HFFc6 (cell line): ENCODE data around the gene RNASEH2A. TPM values are rescaled to one million over a fixed set of nuclear protein-coding genes. Genes with fewer than 3 reads are reported as not detected.

Experiments used
- DNase-seq: peaks from one replicate; pipeline ENCODE4 v3.0.0-alpha.2; 2018
- H3K27ac Mint-ChIP-seq: 2 replicates; pipeline ENCODE4 v1.8.0; 2020; ENCODE audit warnings: mild to moderate bottlenecking, mixed read lengths
- H3K27me3 Mint-ChIP-seq: 2 replicates; pipeline ENCODE4 v1.8.0; 2021; ENCODE audit warnings: mild to moderate bottlenecking, moderate library complexity, mixed read lengths; ENCODE audit not compliant: insufficient read depth
- H3K36me3 Mint-ChIP-seq: 2 replicates; pipeline ENCODE4 v1.8.0; 2021; ENCODE audit warnings: low read depth, mixed read lengths
- H3K4me1 Mint-ChIP-seq: 2 replicates; pipeline ENCODE4 v1.8.0; 2020; ENCODE audit warnings: low read depth, mixed read lengths
- H3K4me3 Mint-ChIP-seq: 2 replicates; pipeline ENCODE4 v1.8.0; 2020; ENCODE audit warnings: mild to moderate bottlenecking, moderate library complexity, mixed read lengths
- H3K9me3 Mint-ChIP-seq: 2 replicates; pipeline ENCODE4 v1.8.0; 2020; ENCODE audit warnings: mild to moderate bottlenecking, mixed read lengths
- CTCF ChIP-seq: fragments of 200-600 bp; sonication (generic); IDR thresholded peaks from 2 replicates; pipeline ENCODE4 v1.5.0; 2021; ENCODE audit warnings: antibody characterized with exemption, mild to moderate bottlenecking
- microRNA-seq: library from miRNA; unstranded; fragments of <30 nt; microRNA quantifications from one replicate; pipeline ENCODE4, GENCODE V29; 2019
- total RNA-seq, 6 experiments: library from RNA; stranded (reverse); fragmentation: NEBNext Ultra II Directional; extraction: Animal tissue kit (Norgen Biotek cat#: 25700); gene quantifications; 2 replicates in 1 of 6; 3 replicates in 5 of 6; pipeline ENCODE4 v1.2.3, GENCODE V29; 2021

Gene RNASEH2A
- total RNA-seq, 6 experiments from 2014 or later: 17.9 to 43.2 (median 37.7) TPM

- H3K9me3 Mint-ChIP-seq: peaks cover 3% of the 10 kb centered on the region; the same call in 1 of the 2 replicates
- H3K36me3 Mint-ChIP-seq: no peaks in the 10 kb centered on the region
- no peak for TF ChIP-seq CTCF
- H3K27ac Mint-ChIP-seq: no peak overlapping the region
- H3K27me3 Mint-ChIP-seq: peaks cover 2% of the 10 kb centered on the region
- H3K4me1 Mint-ChIP-seq: no peaks in the 10 kb centered on the region
- H3K4me3 Mint-ChIP-seq: no peak overlapping the region
- no peak for DNase-seq
Measured at GRCh38 chr19:12859546-12859945, 53.2 kb downstream of the RNASEH2A start.

Small RNAs within 50 kb of the gene (microRNA-seq; reads per million reads assigned to microRNA genes)
- not detected for gene MIR5684
- not detected for gene MIR6794

Other genes starting within 250 kb of the RNASEH2A start
- 1 to 10 TPM; 5.4 to 9.2 (median 7.8) TPM for gene ZNF490, start 195.8 kb upstream of the RNASEH2A start, total RNA-seq
- 10 to 100 TPM; 18.3 to 21.9 (median 19.0) TPM for gene ZNF791, start 195.7 kb upstream of the RNASEH2A start, total RNA-seq
- gene MAN2B1, start 139.8 kb upstream of the RNASEH2A start, total RNA-seq: 10 to 100 TPM; 49.9 to 69.9 (median 65.2) TPM
- 10 to 100 TPM in 3 of 6 experiments, 1 to 10 TPM in 3; 8.6 to 13.3 (median 9.9) TPM for gene WDR83, start 139.8 kb upstream of the RNASEH2A start, total RNA-seq
- gene DHPS, start 124.7 kb upstream of the RNASEH2A start, total RNA-seq: 10 to 100 TPM; 53.3 to 69.2 (median 59.6) TPM
- not detected for gene GNG14, start 118.6 kb upstream of the RNASEH2A start, total RNA-seq
- 1 to 10 TPM; 4.5 to 7.1 (median 5.4) TPM for gene FBXW9, start 110.0 kb upstream of the RNASEH2A start, total RNA-seq
- gene TNPO2, start 82.7 kb upstream of the RNASEH2A start, total RNA-seq: 10 to 100 TPM; 56.8 to 78.7 (median 66.0) TPM
- gene TRIR, start 71.9 kb upstream of the RNASEH2A start, total RNA-seq: 100 to 1,000 TPM; 147 to 189 (median 176) TPM
- 100 to 1,000 TPM in 5 of 6 experiments, 10 to 100 TPM in 1; 97.0 to 116 (median 107) TPM for gene GET3, start 69.1 kb upstream of the RNASEH2A start, total RNA-seq
- gene BEST2, start 54.8 kb upstream of the RNASEH2A start, total RNA-seq: not detected
- gene HOOK2, start 31.0 kb upstream of the RNASEH2A start, total RNA-seq: 10 to 100 TPM; 10.5 to 13.8 (median 11.5) TPM
- gene JUNB, start 15.1 kb upstream of the RNASEH2A start, total RNA-seq: 10 to 100 TPM; 52.1 to 89.2 (median 83.8) TPM
- gene PRDX2, start 4.8 kb upstream of the RNASEH2A start, total RNA-seq: 100 to 1,000 TPM; 214 to 269 (median 229) TPM
- gene THSD8, start 4.5 kb upstream of the RNASEH2A start, total RNA-seq: 10 to 100 TPM; 14.1 to 30.3 (median 25.6) TPM
- not detected for gene RTBDN, start 28.0 kb downstream of the RNASEH2A start, total RNA-seq
- gene MAST1, start 31.9 kb downstream of the RNASEH2A start, total RNA-seq: under 1 TPM in 3 of 6 experiments, not detected in 3; 0.09 to 0.34 (median 0.26) TPM
- gene DNASE2, start 74.9 kb downstream of the RNASEH2A start, total RNA-seq: 10 to 100 TPM; 26.0 to 33.5 (median 28.4) TPM
- gene KLF1, start 80.6 kb downstream of the RNASEH2A start, total RNA-seq: not detected
- gene GCDH, start 84.6 kb downstream of the RNASEH2A start, total RNA-seq: 10 to 100 TPM; 20.6 to 24.6 (median 21.1) TPM
- 1 to 10 TPM in 3 of 6 experiments, under 1 TPM in 3; 0.28 to 1.7 (median 0.91) TPM for gene SYCE2, start 112.7 kb downstream of the RNASEH2A start, total RNA-seq
- gene FARSA, start 127.1 kb downstream of the RNASEH2A start, total RNA-seq: 100 to 1,000 TPM in 1 of 6 experiments, 10 to 100 TPM in 5; 87.8 to 101 (median 90.4) TPM
- 1,000 to 10,000 TPM; 1,716 to 2,461 (median 2,371) TPM for gene CALR, start 132.0 kb downstream of the RNASEH2A start, total RNA-seq
- gene RAD23A, start 139.3 kb downstream of the RNASEH2A start, total RNA-seq: 100 to 1,000 TPM; 108 to 140 (median 129) TPM
- 10 to 100 TPM; 34.3 to 54.3 (median 46.9) TPM for gene GADD45GIP1, start 150.6 kb downstream of the RNASEH2A start, total RNA-seq
- gene DAND5, start 163.0 kb downstream of the RNASEH2A start, total RNA-seq: not detected
- gene NFIX, start 188.9 kb downstream of the RNASEH2A start, total RNA-seq: 100 to 1,000 TPM; 129 to 161 (median 142) TPM